ENCODE results near the gene ERICH6B.
"Not testable (repeated sequence)": the region's sequence is repeated elsewhere in the genome, so short reads cannot be mapped to it uniquely, and the experiment has no call there.

ERICH6B gene

DNA sequence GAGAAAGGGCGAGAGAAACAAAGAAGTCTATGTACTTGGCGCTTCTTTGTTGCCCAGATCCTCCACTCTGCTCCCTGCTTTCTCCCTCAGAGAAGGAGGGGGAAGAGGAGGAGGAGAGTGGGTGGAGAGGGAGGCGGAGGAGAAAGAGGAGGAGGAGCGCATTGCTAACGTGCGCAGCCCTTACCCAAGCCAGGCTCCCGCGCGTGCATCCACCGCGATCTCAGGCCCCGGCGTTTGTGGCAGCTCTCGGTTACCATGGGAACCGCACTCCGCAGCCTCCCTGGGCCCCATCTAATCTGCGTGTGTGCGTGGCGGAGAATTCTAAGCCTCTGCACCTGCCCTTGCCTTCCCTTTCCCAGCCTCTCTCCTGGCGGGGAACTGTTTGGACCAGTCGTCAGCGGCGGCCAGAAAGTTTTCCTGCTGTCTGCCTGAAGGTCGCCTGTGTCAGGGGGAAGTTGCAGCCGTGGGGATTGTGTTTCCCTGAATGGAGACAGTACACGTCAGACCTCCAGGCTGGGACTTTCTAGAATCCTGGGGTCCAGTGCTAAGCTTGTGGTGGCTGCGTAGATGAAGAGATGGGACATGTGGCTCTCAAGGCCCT is at the start of gene ERICH6B:
Gene ERICH6B (minus strand): TSS at position 239 of the 601 bp plus-strand sequence. CDS start 18,734 bp downstream, outside the sequence.
- DNase-seq: peak in 1 of 2 donors; percentile 17

DNA sequence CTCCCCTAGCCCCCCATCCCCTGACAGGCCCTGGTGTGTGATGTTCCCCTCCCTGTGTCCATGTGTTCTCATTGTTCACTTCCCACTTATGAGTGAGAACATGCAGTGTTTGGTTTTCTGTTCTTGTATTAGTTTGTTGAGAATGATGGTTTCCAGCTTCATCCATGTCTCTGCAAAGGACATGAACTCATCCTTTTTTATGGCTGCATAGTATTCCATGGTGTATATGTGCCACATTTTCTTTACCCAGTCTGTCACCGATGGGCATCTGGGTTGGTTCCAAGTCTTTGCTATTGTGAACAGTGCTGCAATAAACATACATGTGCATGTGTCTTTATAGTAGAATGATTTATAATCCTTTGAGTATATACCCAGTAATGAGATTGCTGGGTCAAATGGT is 47.4 kb upstream of the ERICH6B start:
- not testable (repeated sequence) for DNase-seq

DNA sequence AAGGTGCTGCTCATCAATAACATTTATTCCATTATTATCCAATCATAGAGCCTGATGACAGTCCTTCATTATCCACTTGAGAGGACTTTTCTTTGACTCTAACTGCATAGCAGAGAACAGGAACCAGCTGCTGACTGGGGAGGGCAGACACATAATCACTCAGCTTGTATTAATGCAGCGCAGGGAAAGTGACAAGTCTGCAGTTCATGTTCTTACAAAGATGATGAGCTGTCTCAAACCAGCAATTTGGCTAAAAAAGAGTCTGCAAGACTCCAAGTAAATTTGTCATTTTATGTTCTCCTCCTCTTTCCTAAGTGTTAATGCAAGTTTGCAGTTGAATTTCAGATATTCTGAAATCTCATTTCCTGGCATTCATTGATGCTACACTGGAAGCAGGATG is 46.6 kb upstream of the ERICH6B start:
- DNase-seq: no peak

DNA sequence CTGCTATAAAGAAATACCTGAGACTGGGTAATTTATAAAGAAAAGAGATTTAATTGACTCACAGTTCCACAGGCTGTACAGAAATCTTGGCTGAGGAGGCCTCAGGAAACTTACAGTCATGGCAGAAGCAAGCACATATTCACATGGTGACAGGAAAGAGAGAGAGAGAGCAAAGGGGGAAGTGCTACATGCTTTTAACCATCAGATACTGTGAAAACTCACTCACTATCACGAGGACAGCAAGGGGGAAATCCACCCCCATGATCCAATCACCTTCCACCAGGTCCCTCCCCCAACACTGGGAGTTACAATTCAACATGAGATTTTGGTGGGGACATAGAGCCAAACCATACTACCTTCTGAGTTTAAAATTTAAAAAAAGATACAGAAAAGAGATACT is 44.9 kb upstream of the ERICH6B start:
- not testable (repeated sequence) for DNase-seq

DNA sequence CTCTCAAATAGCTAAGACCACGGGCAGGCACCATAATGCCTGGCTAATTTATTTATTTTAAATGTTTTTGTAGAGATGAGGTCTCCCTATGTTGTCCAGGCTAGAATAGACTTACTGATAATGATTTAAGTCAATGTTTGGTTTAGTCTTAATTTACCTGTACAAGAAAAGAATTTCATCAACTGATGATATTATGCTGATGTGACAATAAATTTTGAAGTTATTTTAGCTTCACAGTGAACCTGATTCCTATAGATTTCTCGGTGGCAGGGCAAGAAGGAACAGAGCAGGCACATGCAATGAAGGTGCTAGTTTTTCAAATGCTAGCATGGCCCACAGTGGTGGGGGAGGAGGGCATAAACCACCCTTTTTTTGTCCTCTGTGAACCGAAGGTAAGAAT is 44.0 kb upstream of the ERICH6B start:
- DNase-seq: no peak

DNA sequence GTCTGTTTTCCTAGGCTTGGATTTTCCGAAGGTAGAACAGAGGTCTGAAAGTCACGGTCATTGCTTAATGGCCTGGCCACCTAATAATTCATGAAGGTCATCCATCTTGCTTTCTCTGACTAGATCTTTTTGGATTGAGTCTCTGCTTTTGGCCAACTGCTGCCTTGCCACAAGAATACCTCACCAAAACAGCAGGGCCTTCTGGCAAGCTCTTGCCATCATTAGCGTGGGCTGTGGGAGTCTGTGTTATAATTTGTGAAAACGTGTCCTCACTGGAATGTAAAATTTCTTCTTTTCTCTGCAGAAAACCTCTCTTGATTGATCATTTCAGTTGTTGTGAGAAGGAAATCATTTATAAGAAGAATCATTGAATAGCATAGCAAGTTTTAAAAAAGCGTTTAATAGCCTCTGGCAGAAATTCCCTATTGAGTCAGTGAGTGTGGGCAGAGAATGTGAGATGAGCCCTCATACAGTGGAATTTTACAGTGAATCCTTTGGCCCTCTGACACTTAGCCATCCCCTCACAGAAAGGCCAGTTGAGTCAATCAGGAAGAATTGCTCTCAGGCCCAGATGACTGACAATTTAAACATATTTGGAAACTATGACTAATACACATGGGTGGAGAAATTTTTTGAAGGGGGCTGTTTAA is 43.2 kb upstream of the ERICH6B start:
- DNase-seq: no peak

DNA sequence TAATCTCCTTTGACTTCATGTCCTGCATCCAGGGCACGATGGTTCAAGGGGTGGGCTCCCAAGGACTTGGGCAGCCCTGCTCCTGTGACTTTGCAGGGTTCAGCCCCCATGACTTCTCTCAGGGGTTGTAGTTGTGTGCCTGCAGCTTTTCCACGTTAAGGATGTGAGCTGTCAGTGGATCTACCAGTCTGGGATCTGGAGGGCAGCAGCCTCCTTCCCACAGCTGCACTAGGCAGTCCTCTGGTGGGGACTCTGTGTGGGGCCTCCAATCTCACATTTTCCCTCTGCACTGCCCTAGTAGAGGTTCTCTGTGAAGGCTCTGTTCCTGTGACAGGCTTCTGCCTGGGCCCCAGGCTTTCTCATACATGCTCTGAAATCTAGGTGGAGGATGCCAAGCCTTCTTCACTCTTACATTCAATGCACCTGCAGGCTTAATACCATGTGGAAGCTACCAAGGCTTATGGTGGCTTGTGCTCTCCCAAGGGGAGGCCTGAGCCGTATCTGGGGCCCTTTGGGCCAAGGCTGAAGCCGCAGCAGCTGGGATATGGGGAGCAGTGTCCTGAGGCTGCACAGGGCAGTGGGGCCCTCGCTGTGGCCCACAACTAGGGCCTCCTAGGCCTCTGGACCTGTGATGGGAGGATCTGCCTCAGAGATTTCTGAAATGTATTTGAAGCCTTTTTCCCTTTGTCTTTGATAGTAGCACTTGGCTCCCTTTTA is 39.3 kb upstream of the ERICH6B start:
- no peak for DNase-seq

DNA sequence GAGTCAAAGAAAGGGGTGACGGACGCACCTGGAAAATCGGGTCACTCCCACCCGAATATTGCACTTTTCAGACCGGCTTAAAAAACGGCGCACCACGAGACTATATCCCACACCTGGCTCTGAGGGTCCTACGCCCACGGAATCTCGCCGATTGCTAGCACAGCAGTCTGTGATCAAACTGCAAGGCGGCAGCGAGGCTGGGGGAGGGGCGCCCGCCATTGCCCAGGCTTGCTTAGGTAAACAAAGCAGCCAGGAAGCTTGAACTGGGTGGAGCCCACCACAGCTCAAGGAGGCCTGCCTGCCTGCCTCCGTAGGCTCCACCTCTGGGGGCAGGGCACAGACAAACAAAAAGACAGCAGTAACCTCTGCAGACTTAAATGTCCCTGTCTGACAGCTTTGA is 29.7 kb upstream of the ERICH6B start:
- DNase-seq: not testable (repeated sequence)

DNA sequence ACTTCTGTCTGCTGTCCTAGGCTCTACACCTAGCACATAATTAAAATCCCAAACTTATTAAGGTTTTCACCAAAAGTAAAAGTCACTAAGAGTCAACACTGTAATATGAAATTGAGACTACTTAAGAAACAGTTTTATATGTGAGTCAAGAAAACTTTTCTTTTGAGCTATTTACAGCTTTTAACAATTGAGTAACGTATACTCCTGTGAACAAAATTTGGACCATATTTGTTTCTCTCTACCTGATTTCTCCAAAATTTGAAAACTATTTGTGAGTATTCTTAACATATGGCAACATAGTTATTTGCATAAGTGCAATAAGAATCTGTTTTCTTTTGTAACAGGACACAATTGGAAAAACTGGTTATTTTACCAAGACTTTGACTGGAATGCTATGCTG is 26.6 kb upstream of the ERICH6B start:
- not testable (repeated sequence) for DNase-seq

DNA sequence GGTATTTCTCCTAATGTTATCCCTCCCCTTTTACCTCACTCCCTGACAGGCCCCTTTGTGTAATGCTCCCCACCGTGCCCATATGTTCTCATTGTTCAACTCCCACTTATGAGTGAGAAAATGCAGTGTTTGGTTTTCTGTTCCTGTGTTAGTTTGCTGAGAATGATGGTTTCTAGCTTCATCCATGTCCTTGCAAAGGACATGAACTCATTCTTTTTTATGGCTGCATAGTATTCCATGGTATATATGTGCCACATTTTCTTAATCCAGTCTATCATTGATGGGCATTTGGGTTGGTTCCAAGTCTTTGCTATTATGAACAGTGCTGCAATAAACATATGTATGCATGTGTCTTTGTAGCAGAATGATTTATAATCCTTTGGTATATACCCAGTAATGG is 19.8 kb upstream of the ERICH6B start:
- DNase-seq: not testable (repeated sequence)

DNA sequence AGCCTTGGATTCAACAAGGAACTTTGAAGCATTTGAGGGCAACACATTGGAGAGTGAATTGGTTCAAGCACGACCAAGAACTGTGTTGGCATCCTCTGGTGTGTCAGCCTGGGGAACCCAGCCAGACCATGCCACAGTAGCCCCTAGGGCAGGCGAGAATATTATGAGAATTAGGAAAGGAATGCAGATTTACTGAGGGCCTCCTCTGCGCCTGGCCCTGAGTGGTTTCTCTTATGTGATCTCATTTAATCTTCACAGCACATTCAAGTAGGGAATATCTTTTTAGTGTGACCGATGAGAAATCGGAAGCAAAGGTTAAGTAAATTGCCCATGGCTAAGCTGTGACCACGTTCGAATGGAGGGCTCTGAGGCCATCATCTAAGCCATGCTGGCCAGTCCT is 15.3 kb upstream of the ERICH6B start:
- no peak for DNase-seq

DNA sequence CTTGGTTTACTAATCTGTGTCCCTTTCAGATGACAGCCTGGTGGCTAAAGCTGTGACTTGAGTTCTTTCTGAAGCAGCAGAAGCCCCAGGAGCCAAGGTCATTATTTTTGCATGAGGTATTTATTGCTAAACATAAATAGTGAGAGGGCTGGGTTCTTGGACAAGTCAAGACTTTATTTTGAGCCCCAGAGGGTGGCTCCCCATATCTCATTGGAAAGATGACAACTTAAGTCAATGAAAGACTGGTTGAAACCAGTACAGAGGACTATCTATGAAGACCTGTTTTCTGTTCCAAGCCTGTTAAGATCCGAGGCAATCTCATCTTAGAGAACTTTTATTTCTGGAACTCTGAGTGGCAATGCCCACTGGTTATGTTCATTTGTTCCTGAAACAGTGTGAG is 14.4 kb upstream of the ERICH6B start:
- DNase-seq: no peak

DNA sequence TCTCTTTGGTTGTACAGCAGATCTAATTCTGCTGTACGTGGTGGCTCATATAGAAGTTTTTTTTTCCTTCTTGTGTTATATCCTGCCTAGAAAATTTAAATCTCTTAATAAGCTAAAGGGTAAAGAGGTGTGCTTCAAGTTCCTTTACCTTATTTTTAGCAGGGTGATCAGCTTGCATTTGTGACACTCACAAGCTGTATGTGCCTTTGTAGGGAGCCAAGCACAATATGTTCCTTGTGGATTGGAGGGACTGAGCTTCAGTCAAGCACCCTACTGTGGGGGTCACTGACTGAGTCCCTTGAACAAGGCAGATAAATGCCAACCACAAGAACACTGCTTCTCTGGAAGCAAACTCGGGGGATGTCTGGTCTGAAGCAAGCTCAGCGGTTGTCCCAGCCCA is 12.6 kb upstream of the ERICH6B start:
- no peak for DNase-seq

DNA sequence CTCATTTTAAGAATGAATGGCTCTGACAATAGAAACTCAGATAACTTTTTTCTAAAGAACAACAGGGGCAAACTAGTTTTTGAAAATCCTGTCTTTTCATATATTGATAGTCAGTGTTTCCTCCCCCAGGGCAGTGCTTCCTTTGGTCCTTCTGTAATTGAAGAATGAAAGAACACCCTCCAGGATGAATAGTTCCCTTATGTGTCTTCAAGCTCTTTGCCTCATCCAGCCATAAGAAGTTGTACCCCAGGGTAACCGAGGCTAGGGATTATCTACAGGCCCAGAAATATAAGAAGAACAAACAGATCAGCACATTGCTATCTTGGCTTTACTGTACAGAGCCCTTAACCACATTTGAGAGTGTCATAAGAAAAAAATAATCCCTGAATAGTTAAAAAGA is 12.1 kb upstream of the ERICH6B start:
- no peak for DNase-seq

DNA sequence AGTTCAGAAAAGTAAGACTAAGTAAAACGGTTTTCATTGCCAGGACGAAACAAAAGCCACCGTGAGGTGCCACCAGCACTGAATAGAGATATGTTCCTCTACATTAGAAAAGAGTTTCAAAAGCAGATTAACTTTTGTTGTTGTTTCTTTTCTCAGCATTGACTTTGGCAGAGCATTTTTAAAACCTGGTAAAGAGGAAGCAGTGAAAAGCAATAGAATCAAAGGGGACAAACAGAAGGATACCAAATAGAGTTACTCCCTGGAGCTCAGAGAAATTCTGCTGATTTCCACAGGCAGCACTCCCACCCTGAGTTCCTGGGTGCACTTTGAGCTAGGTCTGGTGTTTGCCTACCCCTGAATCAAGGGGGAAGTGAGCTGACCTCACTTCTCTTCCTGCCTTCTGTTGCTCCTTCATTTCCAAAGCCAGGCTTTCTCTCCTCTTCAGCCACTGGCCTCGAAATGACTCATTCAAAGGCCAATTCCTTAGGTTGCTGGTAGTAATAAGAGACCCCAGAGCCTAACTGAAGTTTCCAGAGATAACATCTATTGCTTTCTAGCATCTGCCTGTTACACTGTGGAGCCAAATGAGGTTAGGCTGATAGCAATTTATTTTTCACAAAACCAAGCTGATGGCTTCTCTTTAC is 11.3 kb upstream of the ERICH6B start:
- no peak for DNase-seq

DNA sequence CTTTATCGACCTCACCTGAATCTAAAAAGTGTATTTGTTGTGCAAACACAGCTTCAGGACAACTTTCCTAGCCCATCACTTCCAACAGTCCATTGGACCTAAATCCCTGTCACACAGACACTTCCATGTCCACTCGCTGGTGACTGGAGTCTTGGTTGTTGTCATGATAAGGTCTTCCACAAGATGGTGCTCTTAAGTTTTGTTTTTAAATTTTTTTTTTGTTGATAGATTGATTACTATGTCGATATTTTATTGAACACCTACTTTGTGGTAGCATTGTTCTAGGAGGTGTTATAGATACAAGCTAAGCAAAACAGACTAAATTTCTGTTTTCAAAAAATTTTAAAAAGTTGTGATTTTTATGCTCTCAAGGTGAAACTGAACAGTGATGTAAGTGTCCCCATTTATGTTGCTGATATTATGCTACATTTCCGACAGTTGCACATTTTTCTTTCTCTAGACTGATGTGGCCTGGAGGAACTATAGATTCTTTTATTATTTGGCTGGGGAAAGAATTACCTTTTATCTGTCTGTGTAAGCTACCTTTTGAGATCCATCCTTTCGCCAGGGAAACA is 8.1 kb upstream of the ERICH6B start:
- no peak for DNase-seq

DNA sequence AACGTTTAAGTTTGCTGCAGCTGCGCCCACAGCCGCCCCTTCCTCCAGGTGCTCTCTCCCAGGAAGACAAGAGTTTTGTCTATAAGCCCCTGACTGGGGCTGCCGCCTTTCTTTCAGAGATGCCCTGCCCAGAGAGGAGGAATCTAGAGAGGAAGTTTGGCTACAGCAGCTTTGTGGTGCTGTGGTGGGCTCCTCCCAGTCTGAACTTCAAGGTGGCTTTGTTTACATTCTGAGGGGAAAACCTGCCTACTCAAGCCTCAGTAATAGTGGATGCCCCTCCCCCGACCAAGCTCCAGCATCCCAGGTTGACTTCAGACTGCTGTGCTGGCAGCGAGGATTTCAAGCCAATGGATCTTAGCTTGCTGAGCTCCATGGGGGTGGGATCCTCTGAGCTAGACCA is 6.4 kb upstream of the ERICH6B start:
- no peak for DNase-seq

DNA sequence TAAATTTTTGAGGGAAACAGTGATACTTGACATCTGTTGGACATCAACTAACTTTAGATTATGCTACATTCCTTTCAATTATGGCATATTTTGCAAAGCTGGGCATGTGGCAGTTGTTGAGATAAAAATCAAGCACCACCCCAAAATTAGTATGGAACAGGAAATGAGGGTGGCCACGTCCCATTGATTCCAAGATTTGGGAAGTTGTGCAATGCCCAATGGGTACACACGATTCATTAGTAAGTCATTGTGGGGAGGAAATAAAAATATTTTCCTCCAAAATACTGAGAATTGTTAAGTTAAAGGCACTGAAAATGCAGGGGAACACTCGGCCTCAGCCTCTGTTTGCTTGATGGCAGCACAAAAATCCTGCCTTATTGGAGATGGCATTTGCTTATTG is 7.6 kb downstream of the ERICH6B start:
- no peak for DNase-seq

DNA sequence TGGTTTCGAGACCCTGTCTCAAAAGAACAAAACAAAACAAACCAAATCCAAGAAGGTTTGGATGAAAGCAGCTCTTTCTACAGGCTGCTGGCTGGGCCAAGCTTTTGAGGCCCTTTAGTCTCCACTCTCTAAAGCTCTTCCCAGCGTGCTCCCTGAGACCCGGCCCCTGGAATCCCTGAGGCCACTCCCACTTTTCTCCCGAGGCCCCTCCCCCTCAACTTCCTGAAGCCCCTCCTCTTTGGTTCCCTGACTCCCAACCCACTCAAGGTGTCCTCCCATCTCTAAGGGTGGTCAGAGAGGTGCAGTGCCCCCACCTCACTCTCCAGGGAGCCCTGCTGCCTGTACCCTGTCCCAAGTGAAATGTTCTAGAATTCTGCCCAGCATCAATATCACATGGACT is 10.6 kb downstream of the ERICH6B start:
- no peak for DNase-seq

DNA sequence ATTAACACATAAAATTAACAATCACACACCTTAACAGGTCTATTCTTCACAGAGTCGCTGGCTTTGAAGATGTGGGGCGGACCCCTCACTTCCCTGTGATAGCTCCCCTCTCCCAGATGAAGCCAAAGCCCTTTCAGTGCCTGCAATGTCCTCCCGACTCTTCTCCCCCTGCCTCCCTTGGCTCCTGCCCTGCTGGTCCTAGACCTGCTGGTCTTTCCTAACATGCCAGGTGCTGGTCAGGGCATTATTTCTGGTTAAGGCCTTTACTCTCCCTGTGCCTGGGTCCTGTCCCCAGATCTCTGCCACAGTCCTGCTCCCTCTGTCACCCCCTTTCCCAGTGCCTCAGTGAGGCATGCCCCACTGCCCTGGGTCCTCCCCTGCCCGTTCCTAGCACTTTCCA is 12.2 kb downstream of the ERICH6B start:
- DNase-seq: no peak

DNA sequence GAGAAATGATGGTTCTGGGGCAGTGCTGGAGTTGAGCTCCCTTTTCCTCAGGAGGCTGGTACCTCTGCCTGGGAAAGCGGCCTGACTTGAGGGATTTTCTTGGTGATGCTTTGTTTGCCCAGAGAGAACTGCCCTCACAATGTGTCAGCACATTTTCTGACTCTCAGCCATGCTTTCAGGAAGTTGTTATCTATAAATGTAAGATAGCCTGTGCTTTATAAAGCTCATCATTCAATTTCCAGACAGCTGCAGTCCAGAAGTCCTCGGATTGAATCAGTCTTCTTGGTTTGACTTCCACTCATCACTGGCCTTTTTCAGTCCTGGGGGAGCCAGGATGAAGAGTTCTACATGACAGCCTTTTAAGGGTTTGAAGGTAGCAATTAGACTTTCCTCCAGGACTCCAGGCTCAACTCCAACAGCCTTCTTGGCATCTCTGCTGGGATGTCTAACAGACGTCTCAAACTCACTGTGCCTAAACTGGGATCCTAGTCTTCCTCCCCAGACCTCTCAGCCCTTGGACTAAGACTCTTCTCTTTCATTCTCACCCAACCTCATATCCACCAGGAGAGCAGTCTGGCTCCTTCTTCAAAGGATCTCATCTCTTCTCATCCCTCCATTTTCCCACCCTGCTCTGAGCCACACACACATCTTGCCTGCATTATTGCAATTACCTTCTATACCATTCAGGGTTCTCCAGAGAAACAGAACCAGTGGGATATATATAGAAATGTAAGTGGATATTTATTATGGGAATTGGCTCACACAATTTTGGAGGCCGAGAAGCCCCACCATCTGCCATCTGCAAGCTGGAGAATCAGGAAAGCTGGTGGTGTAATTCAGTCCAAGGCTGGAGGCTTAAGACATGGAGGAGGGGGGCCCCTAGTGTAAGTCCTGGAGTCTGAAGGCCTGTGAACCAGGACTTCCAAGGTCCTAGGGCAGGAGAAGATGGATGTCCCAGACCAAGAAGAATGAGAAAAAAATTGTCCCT is 13.1 kb downstream of the ERICH6B start:
- no peak for DNase-seq

DNA sequence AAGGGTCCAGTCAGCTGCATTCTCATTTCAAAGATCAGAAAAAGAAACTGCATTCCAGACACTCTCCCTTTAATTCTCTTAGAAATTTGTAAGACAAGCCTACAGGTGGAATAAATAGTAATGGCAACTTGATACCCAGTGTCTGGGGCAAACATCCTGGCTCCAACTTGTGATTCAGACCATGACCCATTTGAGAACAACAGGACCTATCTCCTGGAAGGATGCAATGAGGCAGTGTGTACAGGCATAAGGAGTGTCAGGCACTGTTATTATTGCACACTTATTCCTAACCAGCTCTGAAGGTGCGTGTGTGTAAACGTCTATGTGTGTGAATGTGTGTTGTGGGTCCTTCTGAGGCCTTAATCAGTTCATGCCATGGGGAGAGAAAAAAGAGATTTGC is 13.9 kb downstream of the ERICH6B start:
- no peak for DNase-seq
